ENCODE measurements around the gene IL33.

IL33 gene

GRCh38 chr9:6218099-6218502 lies 2.5 kb downstream of the IL33 start:
- DNase-seq = no peak

- no peak for DNase-seq
Observed at GRCh38 chr9:6219040-6219439, 3.4 kb downstream of the IL33 start.

GRCh38 chr9:6219981-6220380 lies 4.4 kb downstream of the IL33 start:
- DNase-seq = no peak

- DNase-seq = no peak
Observed at GRCh38 chr9:6224393-6225154, 9.0 kb downstream of the IL33 start.

GRCh38 chr9:6226696-6227095 lies 11.1 kb downstream of the IL33 start:
- DNase-seq = no peak

GRCh38 chr9:6229186-6229585 lies 13.6 kb downstream of the IL33 start:
- DNase-seq = no peak

- DNase-seq = no peak
Observed at GRCh38 chr9:6229619-6230018, 14.0 kb downstream of the IL33 start.

- no peak for DNase-seq
Observed at GRCh38 chr9:6230037-6230780, 14.6 kb downstream of the IL33 start.

GRCh38 chr9:6232336-6232945 lies 16.8 kb downstream of the IL33 start:
- no peak for DNase-seq

- no peak for DNase-seq
Observed at GRCh38 chr9:6234014-6234413, 18.4 kb downstream of the IL33 start.

- no peak for DNase-seq
Observed at GRCh38 chr9:6237267-6237666, 21.7 kb downstream of the IL33 start.

GRCh38 chr9:6239048-6239461 lies 23.4 kb downstream of the IL33 start:
- DNase-seq = no peak

GRCh38 chr9:6239694-6240093 lies 24.1 kb downstream of the IL33 start:
- no peak for DNase-seq

GRCh38 chr9:6243746-6244145 lies 28.1 kb downstream of the IL33 start:
- no peak for DNase-seq

GRCh38 chr9:6247266-6247665 lies 31.7 kb downstream of the IL33 start:
- DNase-seq = no peak

- DNase-seq = no peak
Observed at GRCh38 chr9:6268826-6269397, 53.3 kb downstream of the IL33 start.

- DNase-seq = no peak
Observed at GRCh38 chr9:6270896-6271295, 55.3 kb downstream of the IL33 start.

- no peak for DNase-seq
Observed at GRCh38 chr9:6271508-6272228, 56.1 kb downstream of the IL33 start.

GRCh38 chr9:6272229-6272598 lies 56.6 kb downstream of the IL33 start:
- no peak for DNase-seq

- DNase-seq = no peak
Observed at GRCh38 chr9:6277417-6277816, 61.8 kb downstream of the IL33 start.

- no peak for DNase-seq
Observed at GRCh38 chr9:6301858-6302257, 86.3 kb downstream of the IL33 start.

GRCh38 chr9:6302417-6302816 lies 86.8 kb downstream of the IL33 start:
- DNase-seq = no peak

- DNase-seq = no peak
Observed at GRCh38 chr9:6304232-6304631, 88.6 kb downstream of the IL33 start.
